ENCODE data around the gene FBLIM1. TPM values are rescaled to one million over a fixed set of nuclear protein-coding genes. Genes with fewer than 3 reads are reported as not detected.

The FBLIM1 gene
- total and polyA plus RNA-seq, 2 experiments from 2014 or later = 91.6 to 186 TPM

DNA sequence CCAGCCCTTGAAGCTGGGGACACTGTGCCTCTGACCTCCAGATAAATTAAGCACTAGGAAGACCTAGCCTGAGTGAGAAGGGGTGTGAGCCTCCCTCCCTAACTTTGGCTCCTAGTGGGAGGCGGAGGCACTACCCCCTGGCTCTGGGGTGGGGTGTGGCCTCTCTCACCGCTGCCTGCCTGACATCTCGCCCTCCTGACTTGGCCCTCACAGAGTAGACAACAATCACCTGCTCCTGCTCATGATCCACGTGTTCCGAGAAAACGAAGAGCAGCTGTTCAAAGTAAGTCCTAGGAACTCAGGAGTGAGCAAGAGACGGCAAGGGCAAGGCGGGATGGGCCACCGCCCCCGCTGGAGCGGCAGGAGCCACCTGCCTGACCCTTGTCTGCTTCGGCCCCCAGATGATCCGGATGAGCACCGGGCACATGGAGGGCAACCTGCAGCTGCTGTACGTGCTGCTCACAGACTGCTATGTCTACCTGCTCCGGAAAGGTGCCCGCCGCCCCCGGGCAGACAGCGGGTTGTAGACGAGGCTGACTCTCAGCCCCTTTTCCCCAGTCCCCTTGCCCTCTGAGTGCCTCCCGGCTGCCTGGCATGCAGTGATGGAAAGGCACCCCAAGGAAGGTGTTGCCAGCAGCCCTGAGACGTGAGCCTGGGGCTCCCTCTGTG is 30.6 kb upstream of the FBLIM1 start:
- Histone ChIP-seq H3K4me1 (ENCODE audit: low read depth) (no peaks in the 10 kb centered on the region), H3K4me3 (no peak overlapping the region), H3K9me3 (ENCODE audit: low read depth) (no peaks in the 10 kb centered on the region), H3K27ac (no peak overlapping the region), H3K36me3 (peaks cover 63% of the 10 kb centered on the region), H3K27me3 (no peaks in the 10 kb centered on the region)
- DNase-seq (ENCODE audit: low read depth in 1 of 2, low spot score in 1 of 2) = no peak
- TF ChIP-seq, protein P1, sequence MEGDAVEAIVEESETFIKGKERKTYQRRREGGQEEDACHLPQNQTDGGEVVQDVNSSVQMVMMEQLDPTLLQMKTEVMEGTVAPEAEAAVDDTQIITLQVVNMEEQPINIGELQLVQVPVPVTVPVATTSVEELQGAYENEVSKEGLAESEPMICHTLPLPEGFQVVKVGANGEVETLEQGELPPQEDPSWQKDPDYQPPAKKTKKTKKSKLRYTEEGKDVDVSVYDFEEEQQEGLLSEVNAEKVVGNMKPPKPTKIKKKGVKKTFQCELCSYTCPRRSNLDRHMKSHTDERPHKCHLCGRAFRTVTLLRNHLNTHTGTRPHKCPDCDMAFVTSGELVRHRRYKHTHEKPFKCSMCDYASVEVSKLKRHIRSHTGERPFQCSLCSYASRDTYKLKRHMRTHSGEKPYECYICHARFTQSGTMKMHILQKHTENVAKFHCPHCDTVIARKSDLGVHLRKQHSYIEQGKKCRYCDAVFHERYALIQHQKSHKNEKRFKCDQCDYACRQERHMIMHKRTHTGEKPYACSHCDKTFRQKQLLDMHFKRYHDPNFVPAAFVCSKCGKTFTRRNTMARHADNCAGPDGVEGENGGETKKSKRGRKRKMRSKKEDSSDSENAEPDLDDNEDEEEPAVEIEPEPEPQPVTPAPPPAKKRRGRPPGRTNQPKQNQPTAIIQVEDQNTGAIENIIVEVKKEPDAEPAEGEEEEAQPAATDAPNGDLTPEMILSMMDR (IDR thresholded peaks at IDR 0.05; ENCODE audit: low read depth, low read length) = no peak

DNA sequence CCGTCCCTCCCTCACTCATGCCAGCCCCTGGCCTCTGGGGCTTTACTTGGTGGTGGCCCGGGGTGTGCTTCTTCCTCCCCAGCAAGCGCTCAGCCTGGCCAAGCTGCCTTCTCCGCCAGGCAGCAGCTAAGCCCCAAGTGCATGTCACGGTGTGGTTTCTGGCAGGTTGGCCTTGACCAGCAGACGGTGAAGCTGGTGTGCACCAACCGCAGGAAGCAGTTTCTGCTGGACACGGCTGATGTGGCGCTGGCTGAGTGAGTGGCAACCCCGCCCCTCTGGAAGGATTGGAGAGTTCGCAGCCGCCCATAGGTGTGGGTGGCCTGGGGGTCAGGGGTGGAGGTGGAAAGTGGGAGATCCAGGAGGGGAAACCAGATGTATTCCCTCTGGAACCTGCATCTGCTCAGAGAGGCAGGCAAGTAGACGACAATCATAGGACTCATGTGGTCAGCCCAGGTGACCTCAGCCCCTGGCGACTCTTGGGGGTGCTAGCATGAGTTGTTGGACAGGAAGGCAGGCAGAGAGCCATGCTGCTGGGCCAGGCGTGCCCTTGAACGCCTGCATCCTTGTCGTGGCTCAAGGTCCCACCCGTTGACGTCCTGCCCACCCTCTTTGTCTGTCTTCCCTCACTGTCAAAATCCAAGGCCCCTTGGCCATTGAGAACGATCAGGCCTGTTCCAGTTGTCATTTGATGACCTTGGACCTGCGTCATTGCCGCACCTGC is 29.5 kb upstream of the FBLIM1 start:
- DNase-seq (ENCODE audit: low read depth in 1 of 2, low spot score in 1 of 2) = no peak
- no peaks in the 10 kb centered on the region for H3K9me3 ChIP-seq (ENCODE audit: low read depth)
- no peak overlapping the region for H3K4me3 ChIP-seq
- no peaks in the 10 kb centered on the region for H3K27me3 ChIP-seq
- peaks cover 70% of the 10 kb centered on the region for H3K36me3 ChIP-seq
- no peak overlapping the region for H3K27ac ChIP-seq
- H3K4me1 ChIP-seq (ENCODE audit: low read depth) = no peaks in the 10 kb centered on the region
- TF ChIP-seq, protein P1 (IDR thresholded peaks at IDR 0.05; ENCODE audit: low read depth, low read length) = no peak

DNA sequence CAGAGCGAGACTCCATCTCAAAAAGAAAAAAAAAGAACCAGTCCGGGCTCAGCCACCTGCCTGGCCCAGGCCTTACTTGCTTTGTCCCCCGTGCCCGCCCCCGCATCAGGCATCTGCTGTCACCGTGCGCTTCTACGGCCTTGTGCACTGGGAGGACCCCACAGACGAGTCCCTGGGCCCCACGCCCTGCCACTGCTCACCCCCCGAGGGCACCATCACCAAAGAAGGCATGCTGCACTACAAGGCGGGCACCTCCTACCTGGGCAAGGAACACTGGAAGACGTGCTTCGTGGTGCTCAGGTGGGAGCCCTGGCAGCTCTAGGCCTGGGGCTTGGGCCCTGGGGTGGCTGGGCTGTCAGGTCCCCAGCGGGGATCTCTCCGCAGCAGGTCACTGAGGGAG is 28.2 kb upstream of the FBLIM1 start:
- H3K27ac ChIP-seq = no peak overlapping the region
- H3K36me3 ChIP-seq = peaks cover 68% of the 10 kb centered on the region
- H3K4me1 ChIP-seq (ENCODE audit: low read depth) = no peaks in the 10 kb centered on the region
- no peak for DNase-seq (ENCODE audit: low read depth in 1 of 2, low spot score in 1 of 2)
- H3K9me3 ChIP-seq (ENCODE audit: low read depth) = no peaks in the 10 kb centered on the region
- H3K27me3 ChIP-seq = no peaks in the 10 kb centered on the region
- H3K4me3 ChIP-seq = no peak overlapping the region
- TF ChIP-seq, protein P1 (IDR thresholded peaks at IDR 0.05; ENCODE audit: low read depth, low read length) = no peak

DNA sequence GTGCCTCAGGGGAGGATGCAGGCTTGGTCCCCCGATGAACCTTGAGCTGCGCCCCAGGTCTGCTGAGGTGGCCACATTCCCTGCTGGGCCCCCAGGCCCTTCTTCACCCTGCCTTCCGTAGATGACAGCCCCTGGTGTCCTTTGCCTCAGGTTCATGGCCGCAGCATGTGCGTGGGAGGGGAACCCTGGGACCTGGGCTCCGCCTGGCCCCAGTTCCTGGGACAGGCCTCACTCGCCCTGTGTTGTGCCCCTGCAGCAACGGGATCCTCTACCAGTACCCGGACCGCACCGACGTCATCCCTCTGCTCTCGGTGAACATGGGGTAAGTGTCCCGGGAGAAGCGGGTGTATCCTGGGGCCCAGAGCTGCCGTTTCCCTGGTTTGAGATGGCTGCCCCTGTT is 27.7 kb upstream of the FBLIM1 start:
- Histone ChIP-seq H3K4me3 (no peak overlapping the region), H3K4me1 (ENCODE audit: low read depth) (no peaks in the 10 kb centered on the region), H3K27me3 (no peaks in the 10 kb centered on the region), H3K27ac (no peak overlapping the region), H3K9me3 (ENCODE audit: low read depth) (no peaks in the 10 kb centered on the region), H3K36me3 (peaks cover 64% of the 10 kb centered on the region)
- TF ChIP-seq, protein P1 (IDR thresholded peaks at IDR 0.05; ENCODE audit: low read depth, low read length) = no peak
- no peak for DNase-seq (ENCODE audit: low read depth in 1 of 2, low spot score in 1 of 2)

DNA sequence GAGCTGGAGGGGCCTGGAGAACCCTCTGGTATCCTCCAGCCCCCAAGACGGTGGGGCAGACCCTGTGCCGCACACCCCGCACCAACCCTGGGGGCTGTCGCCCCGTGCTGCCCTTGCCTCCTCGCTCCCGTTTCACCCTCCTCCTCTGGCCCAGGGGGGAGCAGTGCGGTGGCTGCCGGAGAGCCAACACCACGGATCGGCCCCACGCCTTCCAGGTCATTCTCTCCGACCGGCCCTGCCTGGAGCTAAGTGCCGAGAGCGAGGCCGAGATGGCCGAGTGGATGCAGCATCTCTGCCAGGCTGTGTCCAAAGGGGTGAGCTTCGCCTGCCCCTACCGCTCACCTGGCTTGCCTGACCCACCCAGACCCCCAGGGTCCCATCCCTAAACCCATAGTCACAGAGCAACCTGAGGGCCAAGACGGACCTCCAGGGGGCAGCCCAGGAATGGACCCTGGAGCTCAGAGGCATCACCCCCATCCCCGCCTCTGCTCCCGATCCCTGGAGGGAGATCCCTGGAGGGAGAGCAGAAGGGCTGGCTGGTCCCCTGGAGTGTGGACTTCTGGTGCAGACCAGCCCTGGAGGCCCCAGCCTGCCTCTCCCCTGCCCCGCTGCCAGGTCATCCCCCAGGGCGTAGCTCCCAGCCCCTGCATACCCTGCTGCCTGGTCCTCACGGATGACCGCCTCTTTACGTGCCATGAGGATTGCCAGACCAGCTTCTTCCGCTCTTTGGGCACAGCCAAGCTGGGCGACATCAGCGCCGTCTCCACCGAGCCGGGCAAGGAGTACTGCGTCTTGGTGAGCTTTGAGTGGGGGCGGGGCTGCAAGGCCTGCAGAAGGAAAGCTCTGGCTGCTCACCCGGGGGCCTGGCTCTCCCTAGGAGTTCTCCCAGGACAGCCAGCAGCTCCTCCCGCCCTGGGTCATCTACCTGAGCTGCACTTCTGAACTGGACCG is 26.6 kb upstream of the FBLIM1 start:
- no peak for DNase-seq (ENCODE audit: low read depth in 1 of 2, low spot score in 1 of 2)
- Histone ChIP-seq H3K4me3 (no peak overlapping the region), H3K4me1 (ENCODE audit: low read depth) (no peaks in the 10 kb centered on the region), H3K9me3 (ENCODE audit: low read depth) (no peaks in the 10 kb centered on the region), H3K27ac (no peak overlapping the region), H3K27me3 (no peaks in the 10 kb centered on the region), H3K36me3 (peaks cover 54% of the 10 kb centered on the region)
- TF ChIP-seq, protein P1 (IDR thresholded peaks at IDR 0.05; ENCODE audit: low read depth, low read length) = no peak

Data from cardiac muscle cell (in vitro differentiated cells and primary cell).